Activated CD4-positive, alpha-beta T cell treated with anti-CD3 and anti-CD28 coated beads, Interleukin-2, amount 50 U/mL, for 48 hours (primary cell): ENCODE results near the gene FANCC.

ENCODE experiments used
- DNase-seq, 2 experiments: peaks; one replicate each; pipeline ENCODE4 v3.0.0-alpha.2; 2020

FANCC gene

GRCh38 chr9:95185956-95186355 lies 131.6 kb downstream of the FANCC start:
- no peak for DNase-seq

GRCh38 chr9:95182854-95183563 lies 134.5 kb downstream of the FANCC start:
- no peak for DNase-seq

GRCh38 chr9:95181835-95182234 lies 135.7 kb downstream of the FANCC start:
- DNase-seq, result no peak

GRCh38 chr9:95181226-95181818 lies 136.2 kb downstream of the FANCC start:
- DNase-seq, result no peak

- DNase-seq, result no peak
Observed at GRCh38 chr9:95177617-95178016, 139.9 kb downstream of the FANCC start.

GRCh38 chr9:95176755-95177319 lies 140.7 kb downstream of the FANCC start:
- DNase-seq, result no peak

GRCh38 chr9:95175523-95175922 lies 142.0 kb downstream of the FANCC start:
- DNase-seq, result no peak

GRCh38 chr9:95174038-95174437 lies 143.5 kb downstream of the FANCC start:
- no peak for DNase-seq

GRCh38 chr9:95171596-95171995 lies 145.9 kb downstream of the FANCC start:
- no peak for DNase-seq

- DNase-seq, result no peak
Observed at GRCh38 chr9:95171001-95171400, 146.5 kb downstream of the FANCC start.

- peak; percentile 63 to 76 for DNase-seq
Observed at GRCh38 chr9:95167998-95168397, 149.5 kb downstream of the FANCC start.

GRCh38 chr9:95165004-95165403 lies 152.5 kb downstream of the FANCC start:
- no peak for DNase-seq

GRCh38 chr9:95157481-95158151 lies 159.9 kb downstream of the FANCC start:
- DNase-seq, result no peak

- no peak for DNase-seq
Observed at GRCh38 chr9:95156074-95156473, 161.4 kb downstream of the FANCC start.

- DNase-seq, result no peak
Observed at GRCh38 chr9:95155220-95155619, 162.3 kb downstream of the FANCC start.

- DNase-seq, result no peak
Observed at GRCh38 chr9:95150903-95151302, 166.6 kb downstream of the FANCC start.

GRCh38 chr9:95148208-95148520 lies 169.3 kb downstream of the FANCC start:
- DNase-seq, result no peak

GRCh38 chr9:95147452-95148207 lies 169.9 kb downstream of the FANCC start:
- DNase-seq, result no peak

- no peak for DNase-seq
Observed at GRCh38 chr9:95143591-95144561, 173.6 kb downstream of the FANCC start.

GRCh38 chr9:95142728-95143127 lies 174.8 kb downstream of the FANCC start:
- no peak for DNase-seq

GRCh38 chr9:95142315-95142714 lies 175.2 kb downstream of the FANCC start:
- no peak for DNase-seq

GRCh38 chr9:95140821-95141220 lies 176.7 kb downstream of the FANCC start:
- DNase-seq, result no peak
